Fibroblast of peridontal ligament (primary cell): ENCODE measurements around the gene CNNM4.
A peak's percentile ranks its signal among the peaks of the same experiment; 100 is the strongest.

Source experiments
- DNase-seq: peaks from one replicate; pipeline ENCODE4 v3.0.0-alpha.2; 2010; ENCODE audit errors: extremely low read depth

Gene CNNM4

GRCh38 chr2:96758987-96759386, 1.7 kb upstream of the CNNM4 start:
- no peak for DNase-seq

- no peak for DNase-seq
These were observed 1.2 kb upstream of the CNNM4 start for GRCh38 chr2:96759548-96759947.

GRCh38 chr2:96760986-96761832, 507 bp downstream of the CNNM4 start:
- no peak for DNase-seq

- DNase-seq: no peak
These were observed 2.0 kb downstream of the CNNM4 start for GRCh38 chr2:96762529-96763311.

GRCh38 chr2:96763511-96764252, 3.0 kb downstream of the CNNM4 start:
- no peak for DNase-seq

- DNase-seq: no peak
These were observed 3.5 kb downstream of the CNNM4 start for GRCh38 chr2:96764253-96764637.

- no peak for DNase-seq
These were observed 6.6 kb downstream of the CNNM4 start for GRCh38 chr2:96767135-96767871.

- DNase-seq: no peak
These were observed 7.4 kb downstream of the CNNM4 start for GRCh38 chr2:96768083-96768561.

- DNase-seq: no peak
These were observed 9.1 kb downstream of the CNNM4 start for GRCh38 chr2:96769814-96770213.

GRCh38 chr2:96770442-96771202, 9.9 kb downstream of the CNNM4 start:
- DNase-seq: no peak

GRCh38 chr2:96771796-96772618, 11.3 kb downstream of the CNNM4 start:
- no peak for DNase-seq

- no peak for DNase-seq
These were observed 12.4 kb downstream of the CNNM4 start for GRCh38 chr2:96772903-96773671.

- no peak for DNase-seq
These were observed 13.2 kb downstream of the CNNM4 start for GRCh38 chr2:96773922-96774321.

- DNase-seq: peak; percentile 39
These were observed 14.5 kb downstream of the CNNM4 start for GRCh38 chr2:96775160-96775559.

GRCh38 chr2:96783388-96783787, 22.7 kb downstream of the CNNM4 start:
- DNase-seq: no peak

- DNase-seq: no peak
These were observed 26.7 kb downstream of the CNNM4 start for GRCh38 chr2:96787411-96787810.

- peak; percentile 23 for DNase-seq
These were observed 27.9 kb downstream of the CNNM4 start for GRCh38 chr2:96788442-96789244.

- no peak for DNase-seq
These were observed 28.5 kb downstream of the CNNM4 start for GRCh38 chr2:96789245-96789617.
